Measurements from ENCODE around the gene MKNK2. TPM values are rescaled to one million over a fixed set of nuclear protein-coding genes. Genes with fewer than 3 reads are reported as not detected.
A peak's percentile ranks its signal among the peaks of the same experiment; 100 is the strongest.

The MKNK2 gene
- total RNA-seq, 1 donor from 2014 or later, result 1,134 TPM

- CTCF ChIA-PET, result interaction anchor here (1.2 kb wide), 1 partner anchor 11 kb away, joined by 3 read pairs; the partner anchor contains the start of gene MOB3A
- Mint-ChIP-seq H3K4me3 (peak overlapping the region; percentile 97), H3K27me3 (no peaks in the 10 kb centered on the region), H3K27ac (peak overlapping the region; percentile 99), H3K9me3 (no peaks in the 10 kb centered on the region), H3K4me1 (peaks cover 88% of the 10 kb centered on the region), H3K36me3 (ENCODE audit: low read depth) (peaks cover 44% of the 10 kb centered on the region)
- ATAC-seq (ENCODE audit: low read depth), result peak; percentile 23
- TF ChIP-seq, protein P1, sequence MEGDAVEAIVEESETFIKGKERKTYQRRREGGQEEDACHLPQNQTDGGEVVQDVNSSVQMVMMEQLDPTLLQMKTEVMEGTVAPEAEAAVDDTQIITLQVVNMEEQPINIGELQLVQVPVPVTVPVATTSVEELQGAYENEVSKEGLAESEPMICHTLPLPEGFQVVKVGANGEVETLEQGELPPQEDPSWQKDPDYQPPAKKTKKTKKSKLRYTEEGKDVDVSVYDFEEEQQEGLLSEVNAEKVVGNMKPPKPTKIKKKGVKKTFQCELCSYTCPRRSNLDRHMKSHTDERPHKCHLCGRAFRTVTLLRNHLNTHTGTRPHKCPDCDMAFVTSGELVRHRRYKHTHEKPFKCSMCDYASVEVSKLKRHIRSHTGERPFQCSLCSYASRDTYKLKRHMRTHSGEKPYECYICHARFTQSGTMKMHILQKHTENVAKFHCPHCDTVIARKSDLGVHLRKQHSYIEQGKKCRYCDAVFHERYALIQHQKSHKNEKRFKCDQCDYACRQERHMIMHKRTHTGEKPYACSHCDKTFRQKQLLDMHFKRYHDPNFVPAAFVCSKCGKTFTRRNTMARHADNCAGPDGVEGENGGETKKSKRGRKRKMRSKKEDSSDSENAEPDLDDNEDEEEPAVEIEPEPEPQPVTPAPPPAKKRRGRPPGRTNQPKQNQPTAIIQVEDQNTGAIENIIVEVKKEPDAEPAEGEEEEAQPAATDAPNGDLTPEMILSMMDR (IDR thresholded peaks at IDR 0.05), result no peak
- intact Hi-C loops (cut with micrococcal nuclease), result loop anchor here (1.0 to 10.0 kb wide), 6 partner anchors 24 to 1100 kb away; partner anchors contain the start of genes KLF16, MKNK2 and NCLN
- DNase-seq, result peak; percentile 80
- POLR2A ChIA-PET, result interaction anchor here (0.6 to 59.1 kb wide), 12 partner anchors 3 to 391 kb away, joined by 3 to 2723 read pairs (median 4); partner anchors contain the start of genes GADD45B, IZUMO4, MKNK2 and MOB3A
These were observed 34.1 kb upstream of the MKNK2 start for GRCh38 chr19:2084993-2085720.

- Mint-ChIP-seq H3K4me1 (peaks cover 88% of the 10 kb centered on the region), H3K27ac (peak overlapping the region; percentile 99), H3K36me3 (ENCODE audit: low read depth) (peaks cover 58% of the 10 kb centered on the region), H3K27me3 (no peaks in the 10 kb centered on the region), H3K4me3 (peak overlapping the region; percentile 97), H3K9me3 (no peaks in the 10 kb centered on the region)
- TF ChIP-seq, protein P1 (IDR thresholded peaks at IDR 0.05), result no peak
- POLR2A ChIA-PET, result interaction anchor here (0.5 to 59.1 kb wide), 5 partner anchors 1 to 151 kb away, joined by 4 to 2723 read pairs (median 13); partner anchors contain the start of genes IZUMO4, MKNK2 and MOB3A
- CTCF ChIA-PET, result interaction anchor here (1.0 to 2.3 kb wide), 7 partner anchors 11 to 218 kb away, joined by 3 to 6 read pairs (median 3); no protein-coding TSS in a partner anchor
- intact Hi-C loops (cut with micrococcal nuclease), result loop anchor here (1.0 to 10.0 kb wide), 3 partner anchors 9 to 1101 kb away; partner anchors contain the start of genes IZUMO4, MOB3A and NCLN
- ATAC-seq (ENCODE audit: low read depth) (no peak), DNase-seq (no peak)
These were observed 32.3 kb upstream of the MKNK2 start for GRCh38 chr19:2083174-2083854.

DNA sequence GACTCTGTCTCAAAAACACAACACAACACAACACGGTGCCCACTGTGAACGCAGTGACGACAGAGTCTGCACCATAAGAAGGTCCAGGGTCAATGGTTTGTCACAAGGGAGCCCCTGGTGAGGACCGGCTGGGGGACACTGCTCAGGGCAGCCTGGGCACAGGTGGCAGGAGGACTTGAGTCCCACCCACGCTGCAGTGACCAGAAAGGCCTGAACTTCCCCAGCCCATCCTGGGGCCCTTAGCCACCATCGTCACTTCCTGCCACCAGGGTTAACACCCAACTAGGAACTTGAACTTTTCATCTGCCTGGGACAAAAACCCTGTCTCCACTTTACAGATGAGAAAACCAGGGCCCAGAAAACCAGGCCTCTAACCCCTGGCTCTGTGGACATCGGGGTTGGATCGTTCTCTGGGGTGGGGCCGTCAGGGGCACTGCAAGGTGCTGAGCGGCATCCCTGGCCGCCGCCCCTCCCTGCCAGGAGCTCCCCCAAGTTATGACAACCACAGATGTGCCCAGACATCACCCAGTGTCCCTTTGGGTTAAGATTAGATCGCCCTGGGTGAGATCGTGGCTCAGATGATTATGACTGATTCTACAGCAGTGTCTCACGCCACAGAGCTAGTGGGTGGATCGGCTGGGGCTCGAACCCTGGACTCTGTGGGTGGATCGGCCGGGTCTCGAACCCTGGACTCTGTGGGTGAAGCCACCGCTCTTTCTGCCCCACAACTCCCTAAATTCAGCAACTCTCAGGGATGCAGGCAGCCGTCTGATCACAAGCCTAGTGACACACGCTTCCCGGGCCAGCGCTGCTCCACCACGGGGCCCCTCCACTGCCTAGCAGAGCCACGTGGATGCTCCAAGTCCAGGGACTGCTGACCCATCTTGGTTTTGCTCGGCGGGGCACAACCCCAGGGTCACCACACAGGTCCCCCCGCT, 31.1 kb upstream of the MKNK2 start:
- intact Hi-C loops (cut with micrococcal nuclease), result loop anchor here (1.0 to 10.0 kb wide), 3 partner anchors 15 to 1103 kb away; partner anchors contain the start of genes IZUMO4, MOB3A and NCLN
- Mint-ChIP-seq H3K4me1 (peaks cover 84% of the 10 kb centered on the region), H3K27ac (peak overlapping the region; percentile 99), H3K27me3 (no peaks in the 10 kb centered on the region), H3K36me3 (ENCODE audit: low read depth) (peaks cover 66% of the 10 kb centered on the region), H3K4me3 (peak overlapping the region; percentile 97), H3K9me3 (no peaks in the 10 kb centered on the region)
- TF ChIP-seq, protein P1 (IDR thresholded peaks at IDR 0.05), result no peak
- POLR2A ChIA-PET, result interaction anchor here (0.6 to 59.1 kb wide), 4 partner anchors 0 to 208 kb away, joined by 7 to 2723 read pairs (median 1366); partner anchors contain the start of genes IZUMO4, MKNK2 and MOB3A
- peak; percentile 7 for ATAC-seq (ENCODE audit: low read depth)
- CTCF ChIA-PET, result interaction anchor here (1.0 to 2.3 kb wide), 5 partner anchors 12 to 217 kb away, joined by 3 to 6 read pairs (median 3); no protein-coding TSS in a partner anchor
- no peak for DNase-seq

DNA sequence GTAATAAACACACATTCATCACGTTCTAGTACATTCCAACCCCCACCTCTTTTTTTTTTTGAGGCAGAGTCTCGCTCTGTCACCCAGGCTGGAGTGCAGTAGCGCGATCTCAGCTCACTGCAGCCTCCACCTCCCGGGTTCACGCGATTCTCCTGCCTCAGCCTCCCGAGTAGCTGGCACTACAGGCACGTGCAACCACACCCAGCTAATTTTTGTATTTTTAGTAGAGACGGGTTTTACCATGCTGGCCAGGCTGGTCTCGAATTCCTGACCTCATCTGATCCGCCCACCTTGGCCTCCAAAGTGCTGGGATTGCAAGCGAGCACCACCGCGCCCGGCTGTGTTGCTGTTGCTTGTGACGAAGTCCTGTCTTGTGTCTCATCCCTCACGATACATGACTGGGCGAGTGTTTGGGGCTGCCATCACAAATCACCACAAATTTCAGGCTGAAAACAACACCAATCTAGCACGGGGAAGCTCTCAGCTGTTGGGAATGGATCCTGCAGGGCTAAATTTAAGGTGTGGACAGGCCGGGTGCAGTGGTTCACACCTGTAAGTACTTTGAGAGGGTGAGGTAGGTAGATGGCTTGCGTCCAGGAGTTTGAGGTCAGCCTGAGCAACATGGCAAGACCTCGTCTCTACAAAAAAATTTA, 29.4 kb upstream of the MKNK2 start:
- Mint-ChIP-seq H3K9me3 (no peaks in the 10 kb centered on the region), H3K27ac (peak overlapping the region; percentile 99), H3K27me3 (no peaks in the 10 kb centered on the region), H3K4me3 (peak overlapping the region; percentile 56), H3K4me1 (peaks cover 76% of the 10 kb centered on the region), H3K36me3 (ENCODE audit: low read depth) (peaks cover 80% of the 10 kb centered on the region)
- TF ChIP-seq, protein P1 (IDR thresholded peaks at IDR 0.05), result no peak
- intact Hi-C loops (cut with micrococcal nuclease), result loop anchor here (10.0 kb wide), 1 partner anchor 1104 kb away; the partner anchor contains the start of gene NCLN
- ChIA-PET CTCF (no interaction called here), POLR2A (interaction anchor here (36.0 to 59.1 kb wide), 2 partner anchors 2 to 22 kb away, joined by 2723 read pairs; partner anchors contain the start of genes IZUMO4, MKNK2 and MOB3A)
- DNase-seq (no peak), ATAC-seq (ENCODE audit: low read depth) (no peak)

Measured in activated B cell treated with CpG ODN at 0.5 μM for 24 hours (primary cell).